H1 (cell line): Measurements from ENCODE around the gene ABHD17B. TPM values are rescaled to one million over a fixed set of nuclear protein-coding genes. Genes with fewer than 3 reads are reported as not detected.

Source experiments
- BCL11A ChIP-seq, 2 experiments: IDR thresholded peaks; one replicate each; pipeline ENCODE4 v1.6.1; 2011; ENCODE audit warnings: low read depth in 2 of 2, low read length in 2 of 2, mild to moderate bottlenecking in 2 of 2
- CHD2 ChIP-seq: IDR thresholded peaks from 2 replicates; pipeline ENCODE4 v1.6.1; 2012; ENCODE audit warnings: low read length, improper control_type of control experiment
- CHD7 ChIP-seq: fragments of 300-600 bp; sonication (generic); IDR thresholded peaks from 2 replicates; pipeline ENCODE4 v1.7.1; 2012; ENCODE audit warnings: low read length, moderate library complexity, mild to moderate bottlenecking, inconsistent platforms; ENCODE audit not compliant: insufficient replicate concordance
- HDAC2 ChIP-seq, 2 experiments: fragments of 300-600 bp in 1 of 2; sonication (generic) in 1 of 2; IDR thresholded peaks; 2 replicates each; pipeline ENCODE4 v1.6.1; 2011 to 2012; ENCODE audit warnings: low read depth in 2 of 2, low read length in 2 of 2, mild to moderate bottlenecking in 2 of 2, moderate library complexity in 2 of 2, borderline replicate concordance in 1 of 2, inconsistent platforms in 1 of 2
- JUN ChIP-seq: IDR thresholded peaks from 2 replicates; pipeline ENCODE4 v1.6.1; 2011; ENCODE audit warnings: low read depth, mild to moderate bottlenecking, improper control_type of control experiment, low read length
- PHF8 ChIP-seq: fragments of 200-600 bp; sonication (generic); conservative IDR thresholded peaks from 2 replicates; pipeline ENCODE4 v1.7.1; 2012; ENCODE audit warnings: low read depth, mild to moderate bottlenecking, inconsistent platforms, low read length, moderate library complexity
- RNF2 ChIP-seq: fragments of 200-900, 300-1000 bp; sonication (generic); IDR thresholded peaks from 2 replicates; pipeline ENCODE4 v1.7.1; 2016; ENCODE audit warnings: borderline replicate concordance, low read depth, mild to moderate bottlenecking, antibody characterized with exemption, low read length; ENCODE audit not compliant: poor library complexity, severe bottlenecking; ENCODE audit errors: missing control alignments
- SIN3A ChIP-seq, 2 experiments: IDR thresholded peaks in 1 of 2; conservative IDR thresholded peaks in 1 of 2; 2 replicates each; pipeline ENCODE4 v1.6.1; 2011 to 2012; ENCODE audit warnings: low read length in 2 of 2, improper control_type of control experiment in 1 of 2, low read depth in 1 of 2, mild to moderate bottlenecking in 1 of 2
- SP4 ChIP-seq: IDR thresholded peaks from 2 replicates; pipeline ENCODE4 v1.6.1; 2012; ENCODE audit warnings: low read length, inconsistent platforms
- polyA plus RNA-seq, 7 experiments: library from polyadenylated mRNA; depleted of rRNA in 3 of 7; stranded (reverse) in 5 of 7; unstranded in 2 of 7; fragments of >200 nt in 5 of 7; fragments of 200-250 nt in 2 of 7; gene quantifications; 1 replicate in 5 of 7; 2 replicates in 1 of 7; 4 replicates in 1 of 7; pipeline versions ENCODE4 v1.2.1 to v1.2.3, GENCODE V29; 2011 to 2013; ENCODE audit warnings: missing spikeins in 2 of 7, mixed read lengths in 2 of 7
- total RNA-seq: library from RNA; stranded (reverse); fragmentation: NEBNext Ultra II Directional; extraction: Animal tissue kit (Norgen Biotek cat#: 25700); gene quantifications from 2 replicates; pipeline ENCODE4 v1.2.1, GENCODE V29; 2021

ABHD17B gene
- total and polyA plus RNA-seq, 2 of the 8 experiments (the other 6 are each of a cell fraction or from before 2014, with no cell fraction given): 37.2 to 60.8 TPM

GRCh38 chr9:71876106-71876505 is 34.9 kb downstream of the ABHD17B start (continued):
- TF ChIP-seq CHD7 (no peak), CHD2 (no peak), HDAC2 (IDR thresholded peaks at IDR 0.05; ENCODE audit: borderline replicate concordance in 1 of 2, low read depth in 2 of 2, low read length in 2 of 2) (no peak), SP4 (no peak), JUN (no peak), SIN3A (conservative IDR thresholded peaks at IDR 0.05 in 1 of 2, IDR thresholded peaks at IDR 0.05 in 1 of 2; ENCODE audit: low read depth in 1 of 2, low read length in 2 of 2) (no peak), RNF2 (no peak), BCL11A (IDR thresholded peaks at IDR 0.05; ENCODE audit: low read depth in 2 of 2, low read length in 2 of 2) (no peak), PHF8 (no peak)
- TF ChIP-seq, all 59 proteins: peak for 0
